ENCODE data around the gene LPP. TPM values are rescaled to one million over a fixed set of nuclear protein-coding genes. Genes with fewer than 3 reads are reported as not detected.

The LPP gene
- total RNA-seq, 4 donors from 2014 or later, result 1,872 to 3,079 (median 2,300) TPM

GRCh38 chr3:188164248-188164687, 10.3 kb downstream of the LPP start:
- Histone ChIP-seq H3K36me3 (no peaks in the 10 kb centered on the region), H3K9me3 (no peaks in the 10 kb centered on the region), H3K4me1 (peaks cover 59 to 99% (median 93%) of the 10 kb centered on the region in 4 donors), H3K4me3 (no peak overlapping the region), H3K27ac (replicated peaks in 1 of 4) (peak overlapping the region; percentile 98 to 99 (median 99)), H3K27me3 (no peaks in the 10 kb centered on the region)
- no peak for DNase-seq (ENCODE audit: extremely low spot score)
- no peak for TF ChIP-seq POLR2AphosphoS5 (IDR thresholded peaks at IDR 0.05)
- no peak for TF ChIP-seq EP300 (IDR thresholded peaks at IDR 0.05)
- TF ChIP-seq POLR2A (IDR thresholded peaks at IDR 0.05; ENCODE audit: low read depth), result no peak
- intact Hi-C loops (cut with DNase I), result no loop called here
- WGBS, result 20% methylated on average over 2 of the region's 2 CpGs

- Histone ChIP-seq H3K4me3 (no peak overlapping the region), H3K4me1 (peaks cover 56 to 99% (median 92%) of the 10 kb centered on the region in 4 donors), H3K27ac (replicated peaks in 1 of 4) (peak overlapping the region; percentile 98 to 99 (median 99)), H3K27me3 (no peaks in the 10 kb centered on the region), H3K9me3 (no peaks in the 10 kb centered on the region), H3K36me3 (no peaks in the 10 kb centered on the region)
- 49% methylated on average over 9 of the region's 9 CpGs for WGBS
- intact Hi-C loops (cut with DNase I), result no loop called here
- DNase-seq (ENCODE audit: extremely low spot score), result no peak
- TF ChIP-seq POLR2A (IDR thresholded peaks at IDR 0.05; ENCODE audit: low read depth) (no peak), POLR2AphosphoS5 (IDR thresholded peaks at IDR 0.05) (peak in 1 of 2 donors; percentile 21)
Measured at GRCh38 chr3:188165596-188165995, 11.6 kb downstream of the LPP start.

- no peaks in the 10 kb centered on the region for H3K36me3 ChIP-seq
- no peaks in the 10 kb centered on the region for H3K9me3 ChIP-seq
- 77% methylated on average over 3 of the region's 3 CpGs for WGBS
- no peak overlapping the region for H3K4me3 ChIP-seq
- peak overlapping the region; percentile 98 to 99 (median 99) for H3K27ac ChIP-seq (replicated peaks in 1 of 4)
- intact Hi-C loops (cut with DNase I), result no loop called here
- peaks cover 57 to 99% (median 92%) of the 10 kb centered on the region in 4 donors for H3K4me1 ChIP-seq
- no peaks in the 10 kb centered on the region for H3K27me3 ChIP-seq
- TF ChIP-seq POLR2AphosphoS5 (IDR thresholded peaks at IDR 0.05), result no peak
- no peak for TF ChIP-seq POLR2A (IDR thresholded peaks at IDR 0.05; ENCODE audit: low read depth)
- no peak for TF ChIP-seq CTCF (IDR thresholded peaks at IDR 0.05)
- no peak for TF ChIP-seq EP300 (IDR thresholded peaks at IDR 0.05)
- no peak for DNase-seq (ENCODE audit: extremely low spot score)
Measured at GRCh38 chr3:188166441-188166840, 12.5 kb downstream of the LPP start.

GRCh38 chr3:188168186-188168585, 14.2 kb downstream of the LPP start:
- no peak overlapping the region for H3K4me3 ChIP-seq
- WGBS, result 53% methylated on average over 3 of the region's 3 CpGs
- H3K27me3 ChIP-seq, result no peaks in the 10 kb centered on the region
- no peak for DNase-seq (ENCODE audit: extremely low spot score)
- no peaks in the 10 kb centered on the region for H3K9me3 ChIP-seq
- H3K4me1 ChIP-seq, result peaks cover 55 to 98% (median 88%) of the 10 kb centered on the region in 4 donors
- peak overlapping the region; percentile 7 to 99 (median 99) for H3K27ac ChIP-seq (replicated peaks in 1 of 4)
- TF ChIP-seq POLR2AphosphoS5 (IDR thresholded peaks at IDR 0.05), result no peak
- TF ChIP-seq EP300 (IDR thresholded peaks at IDR 0.05), result no peak
- no peak for TF ChIP-seq CTCF (IDR thresholded peaks at IDR 0.05)
- no peak for TF ChIP-seq POLR2A (IDR thresholded peaks at IDR 0.05; ENCODE audit: low read depth)
- intact Hi-C loops (cut with DNase I), result no loop called here
- H3K36me3 ChIP-seq, result no peaks in the 10 kb centered on the region

- DNase-seq (ENCODE audit: extremely low spot score), result no peak
- Histone ChIP-seq H3K27me3 (no peaks in the 10 kb centered on the region), H3K36me3 (no peaks in the 10 kb centered on the region), H3K4me3 (no peak overlapping the region), H3K4me1 (peaks cover 52 to 98% (median 88%) of the 10 kb centered on the region in 4 donors), H3K9me3 (no peaks in the 10 kb centered on the region), H3K27ac (replicated peaks in 1 of 4) (peak overlapping the region; percentile 86 to 99 (median 99))
- intact Hi-C loops (cut with DNase I), result no loop called here
- TF ChIP-seq CTCF (IDR thresholded peaks at IDR 0.05) (no peak), POLR2AphosphoS5 (IDR thresholded peaks at IDR 0.05) (no peak), EP300 (IDR thresholded peaks at IDR 0.05) (no peak), POLR2A (IDR thresholded peaks at IDR 0.05; ENCODE audit: low read depth) (no peak)
Measured at GRCh38 chr3:188168648-188169047, 14.7 kb downstream of the LPP start.
